ENCODE results near the gene BTBD10.
A peak's percentile ranks its signal among the peaks of the same experiment; 100 is the strongest.

Gene BTBD10

GRCh38 chr11:13462901-13463778 is at the start of gene BTBD10:
Gene BTBD10, minus strand, starts transcription at chr11:13463222. Its CDS starts 18,098 bp downstream, at chr11:13445124.
- peak; percentile 82 to 86 for DNase-seq (ENCODE audit: low read depth in 2 of 2)

GRCh38 chr11:13503393-13503792 is 40.4 kb upstream of the BTBD10 start:
- DNase-seq (ENCODE audit: low read depth in 2 of 2): no peak

DNA sequence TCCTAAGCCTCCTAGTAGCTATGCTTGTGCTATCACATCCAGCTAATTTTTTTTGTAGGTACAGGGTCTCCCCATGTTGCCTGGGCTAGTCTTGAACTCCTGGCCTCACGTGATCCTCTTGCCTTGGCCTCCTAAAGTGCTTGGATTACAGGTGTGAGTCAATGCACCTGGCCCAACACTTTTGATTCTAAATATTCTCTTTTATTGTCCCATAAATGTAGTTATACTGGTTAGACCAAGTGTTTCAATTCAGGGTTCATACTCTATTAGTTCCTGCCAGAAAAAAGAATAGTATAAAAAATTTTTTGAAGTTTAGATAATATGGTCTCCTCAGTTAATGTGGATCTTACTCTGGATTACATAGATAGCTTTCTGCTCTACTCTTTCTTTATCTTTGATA is 39.5 kb upstream of the BTBD10 start:
- DNase-seq (ENCODE audit: low read depth in 2 of 2): no peak

- no peak for DNase-seq (ENCODE audit: low read depth in 2 of 2)
Observed at GRCh38 chr11:13495929-13496328, 32.9 kb upstream of the BTBD10 start, which contains the start of gene PTH. Gene PTH, minus strand, starts transcription at chr11:13495997. Its CDS starts 3,142 bp downstream, at chr11:13492855.

DNA sequence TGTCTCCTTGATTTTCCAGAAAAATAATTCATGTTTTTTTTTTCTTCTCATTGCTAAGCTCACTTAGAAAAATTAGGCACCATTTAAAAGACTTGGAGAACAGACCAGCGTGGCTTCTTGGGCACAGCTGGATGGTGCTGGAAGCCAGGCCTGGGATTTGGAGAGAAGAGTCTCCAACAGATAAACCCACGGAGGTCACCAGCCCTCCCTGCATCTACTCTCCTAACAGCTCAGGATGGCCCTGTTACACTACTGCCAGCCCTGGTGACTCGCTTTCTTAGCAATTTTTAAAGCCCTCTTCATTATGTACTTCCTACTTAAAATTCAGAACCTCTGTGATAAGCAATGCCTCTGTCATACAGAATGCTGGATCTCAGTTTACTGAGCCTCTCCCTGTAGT is 31.0 kb upstream of the BTBD10 start:
- no peak for DNase-seq (ENCODE audit: low read depth in 2 of 2)

DNA sequence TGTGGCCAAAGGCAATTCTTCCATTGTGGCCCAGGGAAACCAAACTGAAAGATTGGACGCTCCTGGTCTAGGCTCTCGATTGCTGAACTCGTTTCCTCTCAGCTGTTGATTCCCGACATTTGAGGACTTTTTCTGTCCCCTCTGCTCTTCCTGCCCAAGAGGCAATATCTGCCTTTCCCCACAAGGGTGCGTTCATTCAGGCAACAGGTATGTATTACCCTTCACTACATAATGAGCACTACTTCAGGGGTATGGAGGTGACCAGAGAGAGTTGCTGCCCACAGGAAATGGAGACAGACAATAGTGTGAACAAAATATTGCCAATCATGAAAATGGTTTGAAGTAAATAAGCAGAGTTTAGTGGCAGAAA is 24.6 kb upstream of the BTBD10 start:
- DNase-seq (ENCODE audit: low read depth in 2 of 2): no peak

DNA sequence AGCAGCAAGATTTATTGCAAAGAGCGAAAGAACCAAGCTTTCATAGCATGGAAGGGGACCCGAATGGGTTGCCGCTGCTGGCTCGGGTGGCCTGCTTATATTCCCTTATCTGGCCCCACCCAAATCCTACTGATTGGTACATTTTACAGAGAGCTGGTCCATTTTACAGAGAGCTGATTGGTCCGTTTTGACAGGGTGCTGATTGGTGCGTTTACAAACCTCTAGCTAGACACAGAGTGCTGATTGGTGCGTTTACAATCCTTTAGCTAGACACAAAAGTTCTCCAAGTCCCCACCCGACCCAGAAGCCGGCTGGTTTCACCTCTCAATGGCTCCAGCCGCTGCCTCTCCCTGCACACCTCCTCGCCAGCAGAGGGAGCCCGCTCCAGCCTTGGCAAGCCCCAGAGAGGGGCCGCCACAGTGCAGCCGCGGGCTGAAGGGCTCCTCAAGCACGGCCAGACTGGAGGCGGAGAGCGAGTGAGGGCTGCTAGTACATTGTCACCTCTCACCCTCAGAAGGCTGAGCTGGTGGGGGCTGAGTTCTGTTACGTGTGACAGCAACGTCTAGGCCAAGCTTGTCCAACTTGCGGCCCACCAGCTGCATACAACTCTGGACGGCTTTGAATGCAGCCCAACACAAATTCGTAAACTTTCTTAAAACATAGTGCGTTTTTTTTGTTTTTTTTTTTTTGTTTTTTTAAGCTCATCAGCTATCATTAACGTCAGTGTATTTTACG is 24.1 kb upstream of the BTBD10 start:
- no peak for DNase-seq (ENCODE audit: low read depth in 2 of 2)

- DNase-seq (ENCODE audit: low read depth in 2 of 2): no peak
Observed at GRCh38 chr11:13480198-13480597, 17.2 kb upstream of the BTBD10 start.

- DNase-seq (ENCODE audit: low read depth in 2 of 2): no peak
Observed at GRCh38 chr11:13479688-13480087, 16.7 kb upstream of the BTBD10 start.

GRCh38 chr11:13475091-13475490 is 12.1 kb upstream of the BTBD10 start:
- DNase-seq (ENCODE audit: low read depth in 2 of 2): no peak

DNA sequence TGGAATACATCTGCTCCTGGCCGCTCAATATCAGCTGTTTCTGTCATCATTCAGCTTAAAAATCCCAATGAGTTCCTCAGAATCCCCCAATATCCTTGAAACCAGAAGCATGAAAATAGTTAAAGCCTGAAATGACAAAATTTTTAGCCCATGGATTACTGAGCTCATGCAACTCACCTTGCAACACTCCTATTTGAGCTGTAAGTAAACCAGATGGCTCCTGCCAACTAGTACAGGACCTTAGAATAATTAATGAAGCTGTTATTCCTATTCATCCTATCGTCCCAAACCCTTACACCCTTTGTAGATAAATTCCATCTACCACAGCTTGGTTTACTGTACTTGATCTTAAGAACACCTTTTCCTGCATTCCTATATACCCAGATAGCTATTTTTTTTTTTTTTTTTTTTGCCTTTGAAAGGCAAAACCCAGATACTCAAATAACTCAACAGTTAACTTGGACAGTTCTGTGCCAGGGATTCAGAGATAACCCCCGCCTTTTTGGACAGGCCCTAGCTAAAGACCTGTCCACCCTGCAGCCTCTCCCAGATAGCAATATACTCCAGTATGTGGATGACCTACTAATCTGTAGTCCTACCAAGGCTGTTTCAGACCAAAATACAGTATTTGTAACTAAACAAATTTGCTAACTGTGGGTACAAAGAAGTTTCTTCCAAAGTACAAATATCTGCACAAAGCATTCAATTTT is 10.1 kb upstream of the BTBD10 start:
- no peak for DNase-seq (ENCODE audit: low read depth in 2 of 2)

DNA sequence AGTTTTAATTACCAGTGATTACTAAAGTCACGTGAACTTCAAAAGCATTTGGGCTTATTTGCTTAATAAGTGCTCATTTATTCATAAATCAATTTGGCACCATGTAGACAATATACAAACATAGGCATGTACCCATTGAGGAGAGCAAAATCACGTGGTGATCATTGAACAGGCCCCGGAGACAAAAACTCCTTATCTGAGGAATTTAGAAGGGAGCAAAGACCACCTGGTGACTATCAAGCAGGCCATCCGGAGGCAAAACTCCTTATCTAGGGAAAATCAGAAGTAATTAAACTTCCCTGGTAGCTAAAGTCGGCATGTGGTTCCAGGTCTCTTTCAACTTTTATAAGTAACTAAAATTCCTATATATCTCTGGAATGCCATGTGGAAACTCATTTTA is 5.7 kb upstream of the BTBD10 start:
- DNase-seq (ENCODE audit: low read depth in 2 of 2): no peak

GRCh38 chr11:13465909-13466371 is 2.9 kb upstream of the BTBD10 start:
- peak in 1 of 2 experiments; percentile 13 for DNase-seq (ENCODE audit: low read depth in 2 of 2)

- DNase-seq (ENCODE audit: low read depth in 2 of 2): no peak
Observed at GRCh38 chr11:13463779-13464290, 813 bp upstream of the BTBD10 start.

DNA sequence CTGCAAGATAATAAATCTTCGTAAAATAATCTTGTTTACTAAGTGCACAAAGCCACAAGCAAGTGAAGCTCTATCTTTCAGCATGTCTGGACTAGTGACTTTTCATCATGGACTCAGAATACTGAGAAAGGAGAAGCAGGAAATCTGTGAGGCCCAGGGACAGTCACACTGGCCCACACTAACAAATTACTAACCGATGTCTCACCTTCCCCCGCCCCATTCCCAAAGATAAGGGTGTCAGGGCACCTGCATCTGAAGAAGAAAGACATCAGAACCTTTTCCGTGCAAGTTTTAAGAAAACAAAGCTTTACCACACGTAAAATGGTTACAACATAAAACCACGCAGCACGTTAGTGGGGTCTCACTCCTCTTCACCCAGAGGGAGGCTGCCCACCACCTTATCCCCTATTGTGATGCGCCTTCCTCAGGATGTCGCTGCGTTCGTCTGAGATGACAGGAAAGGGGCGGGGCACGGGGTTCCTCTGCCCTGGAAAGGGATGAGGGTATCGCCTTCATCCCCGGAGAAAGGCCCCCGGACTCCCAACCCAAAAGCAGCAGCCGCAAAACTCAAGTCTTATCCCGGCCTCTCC is 616 bp downstream of the BTBD10 start:
- DNase-seq (ENCODE audit: low read depth in 2 of 2): no peak

DNA sequence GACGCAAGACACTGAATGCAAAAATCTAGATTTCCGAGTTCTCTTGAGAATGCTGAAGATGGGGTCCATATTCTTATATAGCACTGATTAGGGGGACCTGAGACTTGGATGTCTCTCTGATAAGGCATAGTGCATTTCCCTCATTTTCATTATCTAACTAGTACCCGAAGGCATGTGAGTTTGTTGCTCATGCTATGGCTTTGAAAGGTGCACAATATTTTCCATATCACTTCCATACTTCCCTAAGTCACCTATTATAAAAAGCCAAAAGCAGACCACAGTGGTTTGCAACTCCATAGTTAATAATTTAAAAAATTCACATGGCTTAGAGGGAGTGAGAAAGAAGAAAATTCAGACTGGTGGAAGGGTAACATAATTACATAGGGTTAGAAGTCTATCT is 1.7 kb downstream of the BTBD10 start:
- no peak for DNase-seq (ENCODE audit: low read depth in 2 of 2)

DNA sequence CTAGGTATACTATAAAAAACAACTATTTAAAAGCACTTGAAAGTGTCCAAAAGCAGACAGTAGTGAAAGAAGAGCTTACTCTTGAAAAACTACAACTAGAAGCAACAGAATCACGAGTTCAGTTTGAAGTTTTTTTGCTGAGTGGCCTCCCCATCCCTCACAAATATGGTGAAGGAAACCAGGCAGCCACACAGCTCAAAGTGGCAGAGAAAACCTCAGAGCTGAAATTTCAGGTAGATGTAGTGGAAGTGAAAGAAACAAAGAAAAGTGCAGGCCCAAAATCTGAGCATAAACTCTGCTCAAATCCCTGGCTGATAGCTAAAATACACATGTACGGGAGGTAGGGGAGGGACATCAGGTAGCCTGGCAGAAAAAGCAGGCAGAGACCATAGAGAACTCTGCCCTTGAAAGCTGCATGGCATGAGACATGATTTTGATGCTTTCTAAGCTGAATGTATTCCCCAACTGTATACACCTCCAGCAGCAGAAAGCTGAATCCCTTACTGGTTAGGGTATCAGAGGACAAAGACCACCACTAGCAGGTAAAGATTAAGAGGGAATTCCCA is 12.1 kb downstream of the BTBD10 start:
- no peak for DNase-seq (ENCODE audit: low read depth in 2 of 2)

DNA sequence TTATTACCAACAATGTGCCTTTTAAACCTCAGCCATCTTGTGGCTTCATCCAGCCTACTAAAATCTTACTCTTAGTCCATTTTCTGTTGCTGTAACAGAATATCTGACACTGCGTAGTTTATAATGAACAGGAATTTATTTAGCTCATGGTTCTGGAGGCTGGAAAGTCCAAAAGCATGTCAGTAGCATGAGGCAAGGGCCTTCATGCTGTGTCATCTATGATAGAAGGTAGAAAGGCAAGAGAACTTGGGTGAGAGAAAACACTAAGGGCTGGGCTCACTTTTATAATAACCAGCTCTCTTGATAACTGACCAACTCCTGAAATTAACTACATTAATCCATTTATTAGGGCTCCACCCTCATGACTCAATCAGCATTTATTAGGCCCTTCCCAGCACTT is 13.5 kb downstream of the BTBD10 start:
- DNase-seq (ENCODE audit: low read depth in 2 of 2): no peak

DNA sequence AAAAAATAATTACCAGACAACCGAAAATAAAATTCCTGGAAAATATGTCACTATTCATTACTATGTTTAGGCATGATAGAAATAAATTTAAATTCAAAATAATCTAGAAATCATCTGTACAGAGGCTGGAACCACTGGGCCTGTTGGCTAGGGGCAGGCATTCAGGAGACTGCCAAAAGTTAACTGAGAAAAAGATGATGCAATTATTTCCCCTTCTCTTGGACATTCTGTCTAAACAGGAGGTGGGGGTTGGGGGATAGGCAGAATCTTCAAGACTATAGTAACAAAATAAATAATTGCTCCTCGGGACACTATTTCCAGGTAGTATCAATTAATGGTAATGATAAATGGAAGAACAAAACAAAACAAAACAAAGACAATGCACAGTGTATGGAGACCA is 14.1 kb downstream of the BTBD10 start:
- DNase-seq (ENCODE audit: low read depth in 2 of 2): peak in 1 of 2 experiments; percentile 25

- DNase-seq (ENCODE audit: low read depth in 2 of 2): no peak
Observed at GRCh38 chr11:13446444-13446843, 16.6 kb downstream of the BTBD10 start.

DNA sequence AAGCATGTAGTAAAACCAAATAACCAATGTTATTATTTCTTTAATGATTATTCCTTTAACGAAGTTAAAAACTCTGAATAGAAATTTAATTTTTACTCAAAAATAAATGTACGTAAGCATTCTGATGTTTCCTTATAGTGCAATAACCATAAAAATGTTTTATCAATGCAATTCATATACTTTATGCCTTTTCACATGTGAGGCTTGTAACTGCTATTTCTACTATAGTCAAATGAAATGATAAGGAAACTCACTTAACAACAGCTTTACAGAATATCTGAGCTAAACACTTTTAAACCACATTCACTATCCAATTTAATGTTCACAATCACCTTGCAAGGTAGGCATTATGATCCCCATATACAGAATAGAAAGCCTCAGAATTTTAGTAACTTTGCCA is 17.4 kb downstream of the BTBD10 start:
- no peak for DNase-seq (ENCODE audit: low read depth in 2 of 2)
